NCI-H1436 treated with DMSO at 0.1 percent for 48 hours (cell line): ENCODE measurements around the gene ATXN7.
A peak's percentile ranks its signal among the peaks of the same experiment; 100 is the strongest.

Source experiments
- DNase-seq: peaks from one replicate; lab custom pipeline; 2025; lab: John Stamatoyannopoulos, UW

ATXN7 gene

GRCh38 chr3:64023187-64023860 lies 159.7 kb downstream of the ATXN7 start, which contains the start of gene PSMD6:
PSMD6 (minus strand) TSS chr3:64023494; CDS start chr3:64023419, 75 bp downstream.
- no peak for DNase-seq

DNA sequence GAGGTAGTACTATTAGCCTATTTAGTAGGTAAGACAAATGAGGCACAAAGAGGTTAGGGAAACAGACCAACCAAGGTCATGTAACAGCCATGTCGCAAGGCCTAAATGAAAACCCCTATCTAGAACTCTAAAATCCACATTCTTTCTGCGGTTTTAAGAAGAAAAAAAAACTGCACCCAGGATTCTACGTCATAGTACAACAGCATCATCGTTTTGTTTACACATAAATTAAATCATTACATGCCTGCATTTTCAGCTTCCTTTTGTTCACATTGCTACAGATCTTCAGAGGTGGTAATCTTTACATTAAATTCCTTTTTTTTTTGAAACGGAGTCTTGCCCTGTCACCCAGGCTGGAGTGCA lies 160.2 kb downstream of the ATXN7 start:
- DNase-seq, result no peak

GRCh38 chr3:64026346-64026745 lies 162.7 kb downstream of the ATXN7 start:
- no peak for DNase-seq

GRCh38 chr3:64027658-64028057 lies 164.0 kb downstream of the ATXN7 start:
- no peak for DNase-seq

GRCh38 chr3:64028754-64029153 lies 165.1 kb downstream of the ATXN7 start:
- DNase-seq, result no peak

DNA sequence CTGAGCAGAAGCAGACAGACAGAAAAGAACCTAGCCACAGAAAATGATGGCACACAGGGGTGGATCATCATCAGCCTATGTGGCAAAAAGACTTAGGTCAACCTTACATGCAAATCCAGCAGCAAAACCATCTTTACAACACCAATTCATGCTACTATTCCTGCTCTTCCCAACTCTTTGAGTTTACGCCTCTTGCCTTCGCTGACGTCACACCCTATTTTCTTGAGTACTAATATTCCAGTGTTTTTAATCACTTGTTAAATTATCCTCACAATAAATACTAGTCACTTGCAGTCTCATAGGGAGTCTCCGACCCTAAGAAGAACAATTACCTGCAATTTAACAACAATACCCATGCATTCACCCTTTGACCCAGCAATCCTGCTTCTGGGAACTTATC lies 165.6 kb downstream of the ATXN7 start:
- DNase-seq, result no peak

DNA sequence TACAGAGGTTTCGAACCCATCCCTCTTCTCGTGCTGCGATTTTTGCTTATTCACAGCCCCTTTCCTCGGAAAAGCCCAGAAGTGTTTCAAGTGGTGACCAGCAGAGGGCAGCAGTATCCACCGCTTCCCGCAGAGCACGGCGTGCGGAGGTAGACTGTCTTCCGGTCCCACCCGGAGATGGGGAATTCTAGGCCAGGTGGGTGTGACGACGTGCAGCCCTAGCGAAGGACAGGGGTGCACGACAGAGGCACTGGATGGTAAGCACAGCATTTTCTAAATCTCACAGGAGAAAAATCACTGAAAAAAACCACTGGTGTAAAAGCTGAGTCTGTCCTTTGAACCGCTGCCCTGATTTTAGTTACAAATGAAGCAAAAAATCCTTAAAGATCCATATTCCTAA lies 167.1 kb downstream of the ATXN7 start:
- DNase-seq, result peak; percentile 0

- no peak for DNase-seq
Observed at GRCh38 chr3:64031540-64032508, 168.2 kb downstream of the ATXN7 start.

GRCh38 chr3:64033069-64033468 lies 169.4 kb downstream of the ATXN7 start:
- DNase-seq, result no peak

GRCh38 chr3:64037084-64037483 lies 173.4 kb downstream of the ATXN7 start:
- no peak for DNase-seq

- no peak for DNase-seq
Observed at GRCh38 chr3:64038253-64038767, 174.6 kb downstream of the ATXN7 start.

- no peak for DNase-seq
Observed at GRCh38 chr3:64039332-64039731, 175.7 kb downstream of the ATXN7 start.

DNA sequence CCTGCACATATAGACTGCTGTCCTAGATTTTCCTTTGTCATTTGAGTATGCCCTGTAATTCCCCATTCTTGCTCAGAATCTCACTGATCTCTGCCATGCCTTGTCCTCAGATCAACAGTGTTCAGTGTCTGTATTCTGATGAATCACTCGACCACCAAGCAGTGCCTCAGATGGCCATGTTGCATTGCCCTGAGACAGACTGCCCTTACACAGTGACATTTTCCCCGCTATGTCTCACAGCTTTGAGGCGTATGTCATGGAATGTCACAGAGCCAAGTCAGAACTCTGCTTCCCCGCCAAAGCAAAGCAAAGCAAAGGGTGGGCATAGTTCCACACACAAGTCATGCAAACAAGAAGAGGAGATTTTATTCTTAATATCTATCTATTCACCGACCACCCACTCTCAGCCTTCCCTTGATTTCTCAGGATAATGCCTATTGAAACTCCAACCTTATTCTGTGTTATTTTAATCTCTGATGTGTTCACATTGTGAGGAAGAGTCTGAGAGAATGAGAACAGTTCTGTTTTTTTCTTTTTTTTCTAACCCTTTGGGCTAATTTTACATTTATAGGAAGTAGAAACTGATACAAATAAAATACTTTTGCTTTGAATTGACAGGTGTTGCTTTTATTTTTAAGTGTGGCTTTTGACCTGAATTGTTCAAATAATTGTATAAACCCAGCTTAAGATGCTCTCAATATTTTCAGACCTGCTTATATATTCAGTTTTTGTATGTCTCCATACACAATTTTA lies 176.5 kb downstream of the ATXN7 start:
- no peak for DNase-seq

GRCh38 chr3:64042952-64043351 lies 179.3 kb downstream of the ATXN7 start:
- DNase-seq, result no peak

GRCh38 chr3:64046592-64046991 lies 182.9 kb downstream of the ATXN7 start:
- DNase-seq, result no peak

DNA sequence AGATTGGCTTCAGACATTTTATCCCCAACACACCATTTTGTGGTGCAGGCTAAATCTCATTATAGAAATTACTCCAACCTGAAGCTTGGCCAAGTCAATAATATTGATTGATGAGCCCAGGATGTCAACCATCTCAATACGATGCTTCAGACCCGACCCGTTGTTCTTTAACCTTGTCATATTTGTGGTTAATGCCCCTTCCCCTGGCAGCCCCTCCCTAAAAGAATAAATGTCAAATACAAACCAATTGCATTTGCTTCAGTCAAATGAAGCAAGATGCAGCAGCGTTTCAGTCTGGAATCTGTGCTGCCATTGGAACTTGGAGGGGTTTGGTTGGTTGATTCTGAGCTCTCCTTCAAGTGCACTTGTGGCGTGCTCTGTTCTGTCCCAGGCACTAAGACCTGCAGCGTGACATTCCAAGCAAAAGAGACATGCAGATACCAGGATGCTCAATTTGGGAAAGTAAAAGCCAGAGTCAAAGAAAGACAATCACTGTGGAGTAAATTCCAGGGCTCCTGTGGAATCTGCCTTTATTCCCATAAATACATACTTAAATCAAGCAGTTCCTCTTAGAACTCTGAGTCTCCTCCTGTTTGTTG lies 183.4 kb downstream of the ATXN7 start:
- no peak for DNase-seq

DNA sequence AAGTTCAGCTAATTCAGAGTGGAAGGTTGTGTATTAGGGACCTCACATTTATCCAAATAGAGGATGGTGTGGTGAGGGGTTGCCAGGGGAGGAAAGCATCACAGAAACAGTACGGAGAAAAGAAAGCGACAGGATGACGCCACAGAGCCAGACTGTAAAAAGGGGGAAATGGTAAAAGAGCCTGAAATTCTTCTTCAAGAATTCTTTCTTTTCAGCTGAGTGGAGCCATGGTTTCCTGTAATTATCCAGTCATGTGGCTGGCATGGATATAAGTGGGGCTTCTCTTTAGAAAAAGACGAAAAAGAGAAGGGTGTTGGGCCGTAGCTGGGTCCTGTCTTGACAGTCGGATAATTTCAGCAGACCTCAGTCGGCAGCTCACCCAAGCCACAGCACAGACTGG lies 184.1 kb downstream of the ATXN7 start:
- no peak for DNase-seq

DNA sequence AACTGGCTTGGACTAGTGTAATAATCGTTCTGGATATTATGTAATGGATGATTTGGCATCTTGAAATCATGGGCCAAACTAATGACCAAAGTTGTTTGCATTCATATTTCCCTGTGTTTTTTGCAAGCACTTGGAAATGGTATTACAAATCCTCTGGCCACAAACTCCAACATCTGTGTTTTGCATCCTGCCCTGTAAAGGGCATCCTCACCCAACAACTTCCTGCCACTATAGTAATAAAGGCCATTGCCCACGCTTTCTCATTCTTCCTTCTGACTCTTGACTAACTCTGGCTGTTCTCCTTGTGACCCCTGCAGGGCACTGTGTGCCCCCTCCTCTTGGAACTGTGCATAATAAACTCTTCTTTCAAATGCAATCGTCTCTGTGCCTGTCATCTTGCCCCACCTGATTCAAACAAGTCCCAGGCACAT lies 185.0 kb downstream of the ATXN7 start:
- no peak for DNase-seq

DNA sequence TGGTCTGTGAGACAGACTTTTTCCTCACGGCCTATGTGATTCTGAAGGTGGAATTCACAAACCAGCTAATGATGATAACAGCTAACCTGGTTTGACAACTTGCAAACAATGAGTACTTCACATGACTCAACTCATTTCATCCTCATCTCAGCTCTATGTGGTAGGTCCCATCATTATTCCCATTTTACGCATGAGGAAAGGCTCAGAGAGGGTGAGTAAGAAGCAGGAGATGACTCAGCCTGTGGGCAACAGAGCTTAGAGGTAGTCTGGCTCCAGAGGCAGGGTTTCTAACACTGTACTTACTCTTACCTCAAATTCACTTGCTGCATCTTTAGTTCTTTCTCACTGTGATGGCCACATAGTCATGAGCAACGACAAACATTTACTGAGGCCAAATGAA lies 185.5 kb downstream of the ATXN7 start:
- no peak for DNase-seq

GRCh38 chr3:64049832-64050231 lies 186.2 kb downstream of the ATXN7 start:
- no peak for DNase-seq
